SU-DHL-6 (cell line): Measurements from ENCODE around the gene ANKRD39.

ENCODE experiments used
- CTCF ChIP-seq: fragments of 200-600 bp; sonication (generic); IDR thresholded peaks from one replicate; pipeline ENCODE4 v1.5.1; 2017; ENCODE audit warnings: antibody characterized with exemption, mild to moderate bottlenecking, low read length, moderate library complexity; ENCODE audit not compliant: insufficient read depth, poor library complexity, severe bottlenecking
- EZH2phosphoT487 ChIP-seq: fragments of 200-600 bp; sonication (generic), shearing (Covaris generic); conservative IDR thresholded peaks from 2 replicates; pipeline ENCODE4 v1.6.1; 2018; ENCODE audit warnings: mild to moderate bottlenecking, antibody characterized with exemption, low read length, moderate library complexity, mixed read lengths

- TF ChIP-seq CTCF (no peak), EZH2phosphoT487 (no peak)
Measured at GRCh38 chr2:96866586-96866985, 8.8 kb upstream of the ANKRD39 start.
